ENCODE results near the gene ARL6IP6. TPM values are rescaled to one million over a fixed set of nuclear protein-coding genes. Genes with fewer than 3 reads are reported as not detected.

ARL6IP6 gene
- total and polyA plus RNA-seq, 2 experiments from 2014 or later: 18.2 to 23.2 TPM

DNA sequence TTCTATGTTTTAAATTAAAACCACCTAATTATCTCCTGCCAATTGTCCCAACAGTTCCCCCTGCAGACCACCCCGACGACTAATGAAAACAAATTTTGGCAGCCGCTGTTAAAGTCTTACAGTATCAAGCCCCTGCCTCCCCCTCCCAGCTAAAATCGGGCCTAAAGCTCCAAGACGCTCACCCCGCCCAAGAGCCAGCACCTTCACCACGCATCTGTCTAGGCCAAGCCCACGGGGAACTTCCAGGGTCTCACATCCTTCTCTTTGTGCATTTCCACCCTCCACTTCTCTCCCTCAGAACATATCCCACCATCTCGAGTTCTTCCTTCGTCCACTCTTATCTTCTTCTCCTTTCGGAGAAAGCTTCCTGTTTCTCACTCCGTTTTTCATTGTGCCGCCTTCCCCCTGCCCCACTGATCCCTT is 1.6 kb upstream of the ARL6IP6 start:
- WGBS (ENCODE audit: low lambda C conversion rate, missing lambda C conversion rate): under 1% methylated on average over 13 of the region's 13 CpGs
- H4K20me1 ChIP-seq (ENCODE audit: insufficient read depth, poor library complexity, severe bottlenecking): peaks cover 31% of the 10 kb centered on the region
- no peaks in the 10 kb centered on the region for H3K9me2 ChIP-seq (replicated peaks; ENCODE audit: insufficient read depth)
- H3K27ac ChIP-seq: peak overlapping the region; percentile 96
- TF ChIP-seq, protein P1, sequence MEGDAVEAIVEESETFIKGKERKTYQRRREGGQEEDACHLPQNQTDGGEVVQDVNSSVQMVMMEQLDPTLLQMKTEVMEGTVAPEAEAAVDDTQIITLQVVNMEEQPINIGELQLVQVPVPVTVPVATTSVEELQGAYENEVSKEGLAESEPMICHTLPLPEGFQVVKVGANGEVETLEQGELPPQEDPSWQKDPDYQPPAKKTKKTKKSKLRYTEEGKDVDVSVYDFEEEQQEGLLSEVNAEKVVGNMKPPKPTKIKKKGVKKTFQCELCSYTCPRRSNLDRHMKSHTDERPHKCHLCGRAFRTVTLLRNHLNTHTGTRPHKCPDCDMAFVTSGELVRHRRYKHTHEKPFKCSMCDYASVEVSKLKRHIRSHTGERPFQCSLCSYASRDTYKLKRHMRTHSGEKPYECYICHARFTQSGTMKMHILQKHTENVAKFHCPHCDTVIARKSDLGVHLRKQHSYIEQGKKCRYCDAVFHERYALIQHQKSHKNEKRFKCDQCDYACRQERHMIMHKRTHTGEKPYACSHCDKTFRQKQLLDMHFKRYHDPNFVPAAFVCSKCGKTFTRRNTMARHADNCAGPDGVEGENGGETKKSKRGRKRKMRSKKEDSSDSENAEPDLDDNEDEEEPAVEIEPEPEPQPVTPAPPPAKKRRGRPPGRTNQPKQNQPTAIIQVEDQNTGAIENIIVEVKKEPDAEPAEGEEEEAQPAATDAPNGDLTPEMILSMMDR (IDR thresholded peaks at IDR 0.05; ENCODE audit: poor library complexity): no peak
- TF ChIP-seq EZH2phosphoT487 (IDR thresholded peaks at IDR 0.05; ENCODE audit: low read depth, severe bottlenecking, unreplicated experiment) (no peak), EZH2 (IDR thresholded peaks at IDR 0.05; ENCODE audit: borderline replicate concordance) (no peak)
- H3K4me2 ChIP-seq: peak overlapping the region; percentile 81
- H2AFZ ChIP-seq: peak overlapping the region; percentile 37
- peak; percentile 62 for DNase-seq (ENCODE audit: low spot score)
- peak overlapping the region; percentile 82 for H3K4me3 ChIP-seq
- no peaks in the 10 kb centered on the region for H3K27me3 ChIP-seq
- no peaks in the 10 kb centered on the region for H3K9me3 ChIP-seq (ENCODE audit: low read depth)
- no peaks in the 10 kb centered on the region for H3K36me3 ChIP-seq (replicated peaks; ENCODE audit: insufficient read depth, low read depth)
- peaks cover 81% of the 10 kb centered on the region for H3K79me2 ChIP-seq
- H3K4me1 ChIP-seq (ENCODE audit: insufficient read depth): peaks cover 24% of the 10 kb centered on the region

DNA sequence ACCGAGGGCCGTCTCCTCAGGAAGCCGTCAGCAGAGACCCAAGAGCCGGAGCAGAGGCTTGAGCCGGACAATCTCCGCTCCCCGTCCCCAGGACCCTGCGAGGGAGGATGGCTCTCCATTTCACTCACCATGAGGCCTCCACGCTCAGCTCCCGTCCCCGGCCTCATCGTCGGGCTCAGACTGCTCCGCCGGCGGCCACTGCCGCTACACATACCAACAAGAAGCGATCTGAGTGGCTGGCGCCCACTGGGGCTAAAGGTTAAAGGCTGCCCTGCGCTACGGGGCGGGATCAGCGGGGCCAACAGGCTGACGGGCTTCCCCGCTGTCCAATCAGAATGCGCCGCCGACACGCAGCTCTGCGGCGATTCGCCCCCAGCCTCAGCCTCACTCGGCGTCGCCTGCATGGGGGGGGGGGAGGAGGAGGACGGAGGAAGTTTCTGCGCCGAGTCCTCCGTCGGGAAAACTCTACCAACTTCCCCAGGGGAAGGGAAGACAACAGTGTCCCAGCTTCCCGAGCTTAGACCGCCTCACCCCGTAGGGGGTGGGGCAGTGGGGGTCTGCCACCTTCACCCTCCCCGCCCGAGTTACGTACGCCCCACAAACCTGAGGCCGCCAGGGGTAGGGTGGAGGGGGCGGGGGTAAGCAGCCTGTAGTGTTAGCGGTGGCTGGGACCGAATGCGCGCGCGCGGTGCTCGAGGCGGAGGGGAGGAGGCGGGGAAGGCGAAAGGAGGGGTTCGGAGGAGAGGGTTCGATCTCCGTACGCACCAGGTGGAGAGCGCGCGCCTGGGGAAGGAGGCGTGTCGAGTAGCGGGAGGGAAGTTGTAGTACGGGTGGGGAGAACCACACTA is 968 bp upstream of the ARL6IP6 start, which contains the start of gene PRPF40A:
Gene PRPF40A, minus strand, starts transcription at position 234 of the 848 bp plus-strand sequence. Its CDS starts 22 bp downstream, at position 212.
- Histone ChIP-seq H3K9me3 (ENCODE audit: low read depth) (no peaks in the 10 kb centered on the region), H3K27me3 (no peaks in the 10 kb centered on the region), H3K27ac (peak within 1 kb of the TSS; percentile 99), H3K9me2 (replicated peaks; ENCODE audit: insufficient read depth) (no peaks in the 10 kb centered on the region), H3K4me2 (peak within 1 kb of the TSS; percentile 85), H3K4me1 (ENCODE audit: insufficient read depth) (peaks cover 24% of the 10 kb centered on the region), H4K20me1 (ENCODE audit: insufficient read depth, poor library complexity, severe bottlenecking) (peaks cover 31% of the 10 kb centered on the region), H3K36me3 (replicated peaks; ENCODE audit: insufficient read depth, low read depth) (no peaks in the 10 kb centered on the region), H2AFZ (peak within 1 kb of the TSS; percentile 98), H3K4me3 (peak within 1 kb of the TSS; percentile 82), H3K79me2 (peaks cover 81% of the 10 kb centered on the region)
- TF ChIP-seq EZH2 (IDR thresholded peaks at IDR 0.05; ENCODE audit: borderline replicate concordance): no peak
- TF ChIP-seq, protein P1 (IDR thresholded peaks at IDR 0.05; ENCODE audit: poor library complexity): no peak
- TF ChIP-seq EZH2phosphoT487 (IDR thresholded peaks at IDR 0.05; ENCODE audit: low read depth, severe bottlenecking, unreplicated experiment): no peak
- WGBS (ENCODE audit: low lambda C conversion rate, missing lambda C conversion rate): 1% methylated on average over 54 of the region's 71 CpGs
- DNase-seq (ENCODE audit: low spot score): peak; percentile 99

DNA sequence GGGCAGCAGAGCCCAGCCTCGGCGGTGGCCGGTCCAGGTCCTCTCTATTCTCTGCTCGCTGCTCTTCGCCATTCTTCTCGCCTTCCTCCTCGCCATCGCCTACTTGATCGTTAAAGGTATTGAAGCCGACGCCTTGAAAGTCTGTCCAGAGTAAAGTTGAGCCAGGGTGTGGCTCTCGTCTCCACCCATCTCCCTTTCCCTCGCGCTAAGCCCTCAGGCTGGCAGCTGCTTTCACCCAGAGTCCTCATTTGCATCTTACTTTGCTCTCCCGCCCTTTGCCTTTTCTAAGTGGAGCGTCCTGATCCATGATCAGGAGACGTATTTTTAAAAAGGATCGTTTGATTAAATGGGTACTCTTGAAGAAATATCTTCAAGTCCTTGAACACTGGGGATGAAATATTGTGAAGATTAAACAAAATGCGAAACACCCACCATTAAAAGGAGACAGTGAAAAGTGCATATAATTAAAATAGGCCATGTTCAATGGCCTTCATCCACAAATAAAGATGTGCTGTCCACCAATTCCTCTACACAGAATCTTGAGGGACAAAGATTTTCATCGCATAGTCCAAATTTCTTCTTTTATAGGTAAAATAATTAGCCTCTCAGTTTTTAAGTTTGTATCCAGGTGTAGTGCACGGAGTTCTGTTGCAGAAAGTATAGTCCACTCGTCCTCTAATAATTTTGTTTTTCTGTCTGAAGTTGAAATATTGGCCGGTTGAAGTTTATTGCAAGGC is 657 bp downstream of the ARL6IP6 start:
- Histone ChIP-seq H3K27ac (peak overlapping the region; percentile 99), H3K79me2 (peaks cover 80% of the 10 kb centered on the region), H3K27me3 (no peaks in the 10 kb centered on the region), H3K36me3 (replicated peaks; ENCODE audit: insufficient read depth, low read depth) (no peaks in the 10 kb centered on the region), H2AFZ (peak overlapping the region; percentile 98), H3K9me2 (replicated peaks; ENCODE audit: insufficient read depth) (no peaks in the 10 kb centered on the region), H3K4me3 (peak overlapping the region; percentile 78), H3K9me3 (ENCODE audit: low read depth) (no peaks in the 10 kb centered on the region), H4K20me1 (ENCODE audit: insufficient read depth, poor library complexity, severe bottlenecking) (peaks cover 23% of the 10 kb centered on the region), H3K4me2 (peak overlapping the region; percentile 85), H3K4me1 (ENCODE audit: insufficient read depth) (peaks cover 24% of the 10 kb centered on the region)
- peak; percentile 68 for DNase-seq (ENCODE audit: low spot score)
- TF ChIP-seq EZH2phosphoT487 (IDR thresholded peaks at IDR 0.05; ENCODE audit: low read depth, severe bottlenecking, unreplicated experiment): no peak
- TF ChIP-seq, protein P1 (IDR thresholded peaks at IDR 0.05; ENCODE audit: poor library complexity): no peak
- TF ChIP-seq EZH2 (IDR thresholded peaks at IDR 0.05; ENCODE audit: borderline replicate concordance): no peak
- 2% methylated on average over 23 of the region's 23 CpGs for WGBS (ENCODE audit: low lambda C conversion rate, missing lambda C conversion rate)

Measured in hepatocyte (in vitro differentiated cells).